ENCODE data around the gene ABRACL.

GRCh38 chr6:139029470-139030227 is 1.1 kb downstream of the ABRACL start:
- TF ChIP-seq CTCF (IDR thresholded peaks at IDR 0.05; ENCODE audit: control extremely low read depth in 1 of 3, insufficient read depth in 1 of 3, low read depth in 1 of 3, low read length in 3 of 3), result no peak
- no peak for TF ChIP-seq SUZ12 (IDR thresholded peaks at IDR 0.05; ENCODE audit: low read length)
- TF ChIP-seq EZH2 (IDR thresholded peaks at IDR 0.05; ENCODE audit: low read depth, low read length, severe bottlenecking), result no peak
